Sigmoid colon (tissue), 7 donors: Measurements from ENCODE around the gene WDFY4. TPM values are rescaled to one million over a fixed set of nuclear protein-coding genes. Genes with fewer than 3 reads are reported as not detected.

Source experiments
- DNase-seq: peaks from one replicate; pipeline ENCODE4 v3.0.0-alpha.2; 2019
- H3K27ac ChIP-seq, 4 donors: fragments of 200-600 bp; sonication (generic); one replicate each; pipeline ENCODE4 v1.5.1; 2016 to 2019; ENCODE audit warnings: mild to moderate bottlenecking in 1 of 4
- H3K27me3 ChIP-seq, 3 donors: fragments of 200-600 bp; sonication (generic); one replicate each; pipeline ENCODE4 v1.5.1; 2019; ENCODE audit warnings: mild to moderate bottlenecking in 1 of 3
- H3K36me3 ChIP-seq, 4 donors: fragments of 200-600 bp; sonication (generic); one replicate each; pipeline ENCODE4 v1.5.1; 2016 to 2019
- H3K4me1 ChIP-seq, 4 donors: fragments of 200-600 bp; sonication (generic); one replicate each; pipeline ENCODE4 v1.5.1; 2017 to 2019
- H3K4me3 ChIP-seq, 4 donors: fragments of 200-600 bp; sonication (generic); one replicate each; pipeline ENCODE4 v1.5.1; 2017 to 2019; ENCODE audit warnings: mild to moderate bottlenecking in 2 of 4, moderate library complexity in 1 of 4
- H3K9me3 ChIP-seq, 4 donors: fragments of 200-600 bp in 3 of 4; sonication (generic) in 3 of 4; one replicate each; pipeline versions ENCODE4 v1.5.1 to v1.6.1; 2013 to 2019
- CTCF ChIP-seq, 4 experiments: fragments of 450-650 bp in 3 of 4; fragments of 200-600 bp in 1 of 4; IDR thresholded peaks; one replicate each; pipeline ENCODE4 v1.5.1; 2016 to 2019; ENCODE audit warnings: antibody characterized with exemption in 4 of 4, mild to moderate bottlenecking in 3 of 4, moderate library complexity in 2 of 4
- EP300 ChIP-seq, 4 donors: sonication (generic); formaldehyde crosslinking; IDR thresholded peaks; one replicate each; pipeline ENCODE4 v1.6.1; 2017; ENCODE audit warnings: antibody characterized with exemption in 4 of 4
- POLR2A ChIP-seq, 2 donors: fragments of 450-650 bp; IDR thresholded peaks; one replicate each; pipeline ENCODE4 v1.6.1; 2016; ENCODE audit warnings: antibody characterized with exemption in 2 of 2, mild to moderate bottlenecking in 2 of 2, moderate library complexity in 2 of 2
- POLR2AphosphoS5 ChIP-seq, 4 donors: sonication (generic); formaldehyde crosslinking; IDR thresholded peaks; one replicate each; pipeline ENCODE4 v1.6.1; 2017; ENCODE audit warnings: antibody characterized with exemption in 4 of 4
- WGBS, 2 donors: extraction: QIAGEN DNeasy Blood & Tissue Kit; methylation state at CpG; one replicate each; pipeline ENCODE4 v1.1.7; 2013; 5-methylcytosine and 5-hydroxymethylcytosine counted together
- intact Hi-C: fragments of 100-400 bp; cut with DNase I; formaldehyde crosslinking; loops from one replicate; pipeline ENCODE4 v1.15.1; 2023
- polyA plus RNA-seq, 3 donors: library from polyadenylated mRNA; stranded (reverse); fragments of 200-250 nt; gene quantifications; one replicate each; pipeline ENCODE4 v1.2.3, GENCODE V29; 2013
- total RNA-seq, 4 donors: library from RNA; depleted of rRNA; stranded (reverse); fragments of >200 nt; gene quantifications; one replicate each; pipeline ENCODE4 v1.1.0, GENCODE V29; 2016
- donor health status: healthy with polysubstance abuse.
- donor health status: Bipolar disorder and iron deficiency.
- donor health status: healthy.

The WDFY4 gene
- total and polyA plus RNA-seq, 7 donors, result 0.60 to 18.6 (median 2.5) TPM

- intact Hi-C loops, result no loop called here
- Histone ChIP-seq H3K27me3 (peaks cover 0 to 4% (median 0%) of the 10 kb centered on the region in 3 donors), H3K36me3 (no peaks in the 10 kb centered on the region), H3K27ac (no peak overlapping the region), H3K9me3 (no peaks in the 10 kb centered on the region), H3K4me1 (no peaks in the 10 kb centered on the region), H3K4me3 (no peak overlapping the region)
- 70 to 83% methylated on average over 3 of the region's 3 CpGs for WGBS, 2 donors
- TF ChIP-seq POLR2A (IDR thresholded peaks at IDR 0.05), result no peak
- TF ChIP-seq CTCF (IDR thresholded peaks at IDR 0.05), result no peak
- TF ChIP-seq POLR2AphosphoS5 (IDR thresholded peaks at IDR 0.05), result no peak
- TF ChIP-seq EP300 (IDR thresholded peaks at IDR 0.05), result no peak
- no peak for DNase-seq
These were observed 43.2 kb downstream of the WDFY4 start for GRCh38 chr10:48727866-48728265.

- WGBS, 2 donors, result 91 to 95% methylated on average over 5 of the region's 5 CpGs
These were observed 44.5 kb downstream of the WDFY4 start for GRCh38 chr10:48729222-48729621.

DNA sequence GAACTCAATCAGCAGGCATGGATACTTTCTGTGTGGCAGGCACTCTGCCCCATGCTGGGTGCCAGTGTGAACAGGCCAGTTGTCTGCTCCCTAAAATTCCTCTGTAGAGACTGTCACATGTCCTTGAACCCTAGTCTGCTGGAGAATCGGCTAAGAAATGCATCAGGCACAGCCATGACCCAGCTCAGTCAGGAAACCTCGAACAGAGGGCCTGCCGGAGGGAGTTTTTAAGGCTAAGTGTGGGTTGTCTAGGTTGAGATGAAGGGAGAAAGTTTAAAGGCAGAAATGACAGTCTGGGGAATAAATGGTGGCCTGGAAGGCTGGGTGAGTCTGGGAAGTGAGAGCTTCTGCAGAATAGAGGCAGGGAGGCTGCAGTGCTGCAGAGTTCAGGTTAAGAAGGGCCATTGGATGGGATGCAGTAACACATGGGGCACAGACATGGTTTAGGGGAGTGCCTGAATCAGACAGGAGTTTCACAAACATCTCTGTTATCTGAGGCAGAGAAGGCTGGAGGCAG is 45.3 kb downstream of the WDFY4 start:
- Histone ChIP-seq H3K4me1 (no peaks in the 10 kb centered on the region), H3K9me3 (no peaks in the 10 kb centered on the region), H3K27ac (no peak overlapping the region), H3K27me3 (peaks cover 0 to 4% (median 0%) of the 10 kb centered on the region in 3 donors), H3K36me3 (no peaks in the 10 kb centered on the region), H3K4me3 (no peak overlapping the region)
- TF ChIP-seq POLR2A (IDR thresholded peaks at IDR 0.05) (no peak), POLR2AphosphoS5 (IDR thresholded peaks at IDR 0.05) (no peak), CTCF (IDR thresholded peaks at IDR 0.05) (no peak), EP300 (IDR thresholded peaks at IDR 0.05) (no peak)
- intact Hi-C loops, result no loop called here
- 71 to 81% methylated on average over 3 of the region's 3 CpGs for WGBS, 2 donors
- DNase-seq, result no peak

More at GRCh38 chr10:48729222-48729621, 44.5 kb downstream of the WDFY4 start:
- Histone ChIP-seq H3K4me3 (no peak overlapping the region), H3K27me3 (peaks cover 0 to 4% (median 0%) of the 10 kb centered on the region in 3 donors), H3K27ac (no peak overlapping the region), H3K36me3 (no peaks in the 10 kb centered on the region), H3K4me1 (no peaks in the 10 kb centered on the region), H3K9me3 (no peaks in the 10 kb centered on the region)
- TF ChIP-seq POLR2AphosphoS5 (IDR thresholded peaks at IDR 0.05) (no peak), EP300 (IDR thresholded peaks at IDR 0.05) (no peak), CTCF (IDR thresholded peaks at IDR 0.05) (no peak), POLR2A (IDR thresholded peaks at IDR 0.05) (no peak)
- no peak for DNase-seq
- intact Hi-C loops, result no loop called here

DNA sequence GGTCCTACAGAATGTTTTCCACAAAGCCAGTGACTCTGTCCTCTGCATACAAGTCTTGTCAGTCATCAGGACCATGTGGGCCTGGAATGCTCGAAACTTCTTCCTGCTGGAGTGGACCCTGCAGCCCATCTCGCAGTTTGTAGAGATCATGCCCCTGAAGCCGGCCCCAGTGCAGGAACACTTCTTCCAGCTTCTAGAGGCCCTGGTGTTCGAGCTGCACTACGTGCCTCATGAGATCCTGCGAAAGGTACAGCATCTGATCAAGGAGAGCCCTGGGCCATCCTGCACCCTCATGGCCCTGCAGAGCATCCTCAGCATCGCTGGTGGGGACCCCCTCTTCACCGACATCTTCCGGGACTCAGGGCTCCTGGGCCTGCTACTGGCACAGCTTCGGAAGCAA is 46.5 kb downstream of the WDFY4 start:
- intact Hi-C loops, result no loop called here

More for the DNA sequence above, 46.5 kb downstream of the WDFY4 start:
- H3K36me3 ChIP-seq, result no peaks in the 10 kb centered on the region
- no peak overlapping the region for H3K27ac ChIP-seq
- peaks cover 0 to 4% (median 0%) of the 10 kb centered on the region in 3 donors for H3K27me3 ChIP-seq
- WGBS, 2 donors, result 91 to 94% methylated on average over 10 of the region's 10 CpGs
- TF ChIP-seq POLR2A (IDR thresholded peaks at IDR 0.05) (no peak), CTCF (IDR thresholded peaks at IDR 0.05) (no peak), EP300 (IDR thresholded peaks at IDR 0.05) (no peak), POLR2AphosphoS5 (IDR thresholded peaks at IDR 0.05) (no peak)
- no peak for DNase-seq
- H3K4me3 ChIP-seq, result no peak overlapping the region
- H3K9me3 ChIP-seq, result no peaks in the 10 kb centered on the region
- no peaks in the 10 kb centered on the region for H3K4me1 ChIP-seq
